ENCODE measurements around the gene COX7A1. TPM values are rescaled to one million over a fixed set of nuclear protein-coding genes. Genes with fewer than 3 reads are reported as not detected.
A peak's percentile ranks its signal among the peaks of the same experiment; 100 is the strongest.

The COX7A1 gene
- polyA plus RNA-seq, 1 donor (not counting 4 experiments of a cell fraction or from before 2014, with no cell fraction given): 2.6 TPM

GRCh38 chr19:36103842-36104552, 48.2 kb downstream of the COX7A1 start:
- Histone ChIP-seq H3K27ac (ENCODE audit: control insufficient read depth, insufficient read depth, low read length) (no peak overlapping the region), H3K79me2 (ENCODE audit: control insufficient read depth, insufficient read depth, low read length) (no peaks in the 10 kb centered on the region), H3K27me3 (ENCODE audit: control insufficient read depth, extremely low read depth, insufficient read depth, low read length) (no peaks in the 10 kb centered on the region), H4K20me1 (ENCODE audit: control insufficient read depth, extremely low read depth, insufficient read depth, low read length) (no peaks in the 10 kb centered on the region), H3K4me3 (ENCODE audit: control insufficient read depth in 2 of 3, extremely low read depth in 1 of 3, insufficient read depth in 2 of 3, low read depth in 1 of 3, low read length in 3 of 3) (no peak overlapping the region), H3K4me2 (ENCODE audit: control insufficient read depth, extremely low read depth, insufficient read depth, low read depth, low read length) (peak overlapping the region; percentile 22), H3K9me1 (ENCODE audit: control insufficient read depth, extremely low read depth, insufficient read depth, low read length) (no peaks in the 10 kb centered on the region), H3K36me3 (ENCODE audit: control insufficient read depth in 2 of 2, extremely low read depth in 1 of 2, insufficient read depth in 2 of 2, low read length in 2 of 2) (peaks cover 0 to 19% of the 10 kb centered on the region in 2 experiments), H2AFZ (ENCODE audit: control insufficient read depth, low read length) (no peak overlapping the region), H3K4me1 (ENCODE audit: control insufficient read depth, extremely low read depth, insufficient read depth, low read length) (peaks cover 23% of the 10 kb centered on the region), H3K9me3 (ENCODE audit: control insufficient read depth, low read depth, low read length) (no peaks in the 10 kb centered on the region), H3K9ac (ENCODE audit: control insufficient read depth, extremely low read depth, insufficient read depth, low read length) (no peak overlapping the region)
- FAIRE-seq: no peak
- TF ChIP-seq CTCF (optimal IDR thresholded peaks at IDR 0.05 in 1 of 3, IDR thresholded peaks at IDR 0.05 in 1 of 3, conservative IDR thresholded peaks at IDR 0.05 in 1 of 3; ENCODE audit: extremely low read depth in 1 of 3, insufficient read depth in 2 of 3, low read length in 3 of 3) (no peak), EZH2 (IDR thresholded peaks at IDR 0.05; ENCODE audit: low read length) (no peak)
- dilution Hi-C loops (cut with MboI; ENCODE audit: extremely low pct_ligation_motif_present, low sequenced_read_pairs): no loop called here
- no peak for DNase-seq (ENCODE audit: low read depth, low spot score)

GRCh38 chr19:36103040-36103626, 49.1 kb downstream of the COX7A1 start:
- Histone ChIP-seq H3K9me3 (ENCODE audit: control insufficient read depth, low read depth, low read length) (no peaks in the 10 kb centered on the region), H3K9ac (ENCODE audit: control insufficient read depth, extremely low read depth, insufficient read depth, low read length) (no peak overlapping the region), H3K4me1 (ENCODE audit: control insufficient read depth, extremely low read depth, insufficient read depth, low read length) (peaks cover 23% of the 10 kb centered on the region), H3K79me2 (ENCODE audit: control insufficient read depth, insufficient read depth, low read length) (no peaks in the 10 kb centered on the region), H3K4me3 (ENCODE audit: control insufficient read depth in 2 of 3, extremely low read depth in 1 of 3, insufficient read depth in 2 of 3, low read depth in 1 of 3, low read length in 3 of 3) (no peak overlapping the region), H2AFZ (ENCODE audit: control insufficient read depth, low read length) (no peak overlapping the region), H4K20me1 (ENCODE audit: control insufficient read depth, extremely low read depth, insufficient read depth, low read length) (no peaks in the 10 kb centered on the region), H3K27ac (ENCODE audit: control insufficient read depth, insufficient read depth, low read length) (no peak overlapping the region), H3K27me3 (ENCODE audit: control insufficient read depth, extremely low read depth, insufficient read depth, low read length) (no peaks in the 10 kb centered on the region), H3K36me3 (ENCODE audit: control insufficient read depth in 2 of 2, extremely low read depth in 1 of 2, insufficient read depth in 2 of 2, low read length in 2 of 2) (peaks cover 0 to 19% of the 10 kb centered on the region in 2 experiments), H3K4me2 (ENCODE audit: control insufficient read depth, extremely low read depth, insufficient read depth, low read depth, low read length) (no peak overlapping the region), H3K9me1 (ENCODE audit: control insufficient read depth, extremely low read depth, insufficient read depth, low read length) (no peaks in the 10 kb centered on the region)
- FAIRE-seq (no peak), DNase-seq (ENCODE audit: low read depth, low spot score) (no peak)
- dilution Hi-C loops (cut with MboI; ENCODE audit: extremely low pct_ligation_motif_present, low sequenced_read_pairs): no loop called here
- no peak for TF ChIP-seq CTCF (optimal IDR thresholded peaks at IDR 0.05 in 1 of 3, IDR thresholded peaks at IDR 0.05 in 1 of 3, conservative IDR thresholded peaks at IDR 0.05 in 1 of 3; ENCODE audit: extremely low read depth in 1 of 3, insufficient read depth in 2 of 3, low read length in 3 of 3)
- TF ChIP-seq EZH2 (IDR thresholded peaks at IDR 0.05; ENCODE audit: low read length): no peak
